Uterus (tissue), 2 donors: ENCODE measurements around the gene SECTM1.

Source experiments
- POLR2A ChIP-seq, 2 donors: fragments of 450-650 bp; IDR thresholded peaks; one replicate each; pipeline ENCODE4 v1.6.1; 2016; ENCODE audit warnings: antibody characterized with exemption in 2 of 2, mild to moderate bottlenecking in 1 of 2, moderate library complexity in 1 of 2
- TF ChIP-seq, protein P1 (sequence below), 4 experiments: fragments of 200-600 bp in 2 of 4; fragments of 450-650 bp in 2 of 4; sonication (generic) in 2 of 4; IDR thresholded peaks; one replicate each; pipeline ENCODE4 v1.5.1; 2016 to 2019; ENCODE audit warnings: antibody characterized with exemption in 4 of 4, mild to moderate bottlenecking in 2 of 4, moderate library complexity in 1 of 4

DNA sequence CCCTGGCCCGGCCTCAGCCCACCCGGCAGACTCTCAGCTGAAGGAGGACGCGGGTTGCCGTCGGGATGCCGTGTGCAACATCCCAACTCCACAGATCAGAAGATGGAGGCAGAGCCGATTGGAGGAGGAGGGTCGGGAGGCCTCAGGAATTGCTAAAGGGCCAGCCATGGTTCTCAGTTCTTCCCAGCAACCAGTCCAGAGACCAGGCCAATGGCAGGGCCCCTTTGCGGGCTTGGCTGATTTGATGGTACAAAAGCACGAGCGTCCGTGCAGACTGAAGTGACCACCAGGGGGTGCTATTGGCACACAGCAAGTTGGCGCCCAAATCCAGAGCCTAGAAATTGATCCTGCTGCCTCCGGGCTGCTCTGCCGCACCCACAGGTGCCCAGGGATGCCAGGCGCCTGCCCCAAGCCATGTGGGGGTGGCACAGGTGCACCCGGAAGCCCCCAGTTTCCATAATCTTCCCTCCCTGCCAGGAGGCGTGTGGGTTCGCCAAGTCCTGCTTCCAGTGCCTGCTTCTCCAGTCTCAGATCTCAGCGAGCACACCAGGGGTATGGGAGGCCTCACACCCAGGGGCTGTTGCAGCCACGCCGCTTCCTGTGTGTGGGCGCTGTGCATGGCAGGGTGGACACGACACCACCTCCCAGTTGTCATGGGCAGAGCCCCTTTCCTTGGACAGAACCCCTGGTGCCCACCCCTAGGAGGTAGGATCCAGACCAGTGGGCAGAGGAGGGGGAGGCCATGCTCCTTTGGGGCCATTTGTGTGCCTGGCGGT is 18.3 kb upstream of the SECTM1 start:
- TF ChIP-seq POLR2A (IDR thresholded peaks at IDR 0.05) = no peak
- TF ChIP-seq, protein P1, sequence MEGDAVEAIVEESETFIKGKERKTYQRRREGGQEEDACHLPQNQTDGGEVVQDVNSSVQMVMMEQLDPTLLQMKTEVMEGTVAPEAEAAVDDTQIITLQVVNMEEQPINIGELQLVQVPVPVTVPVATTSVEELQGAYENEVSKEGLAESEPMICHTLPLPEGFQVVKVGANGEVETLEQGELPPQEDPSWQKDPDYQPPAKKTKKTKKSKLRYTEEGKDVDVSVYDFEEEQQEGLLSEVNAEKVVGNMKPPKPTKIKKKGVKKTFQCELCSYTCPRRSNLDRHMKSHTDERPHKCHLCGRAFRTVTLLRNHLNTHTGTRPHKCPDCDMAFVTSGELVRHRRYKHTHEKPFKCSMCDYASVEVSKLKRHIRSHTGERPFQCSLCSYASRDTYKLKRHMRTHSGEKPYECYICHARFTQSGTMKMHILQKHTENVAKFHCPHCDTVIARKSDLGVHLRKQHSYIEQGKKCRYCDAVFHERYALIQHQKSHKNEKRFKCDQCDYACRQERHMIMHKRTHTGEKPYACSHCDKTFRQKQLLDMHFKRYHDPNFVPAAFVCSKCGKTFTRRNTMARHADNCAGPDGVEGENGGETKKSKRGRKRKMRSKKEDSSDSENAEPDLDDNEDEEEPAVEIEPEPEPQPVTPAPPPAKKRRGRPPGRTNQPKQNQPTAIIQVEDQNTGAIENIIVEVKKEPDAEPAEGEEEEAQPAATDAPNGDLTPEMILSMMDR (IDR thresholded peaks at IDR 0.05) = peak; percentile 90 to 97 (median 94)
